Activated CD8-positive, alpha-beta memory T cell treated with anti-CD3 and anti-CD28 coated beads, Interleukin-2, amount 10 ng/mL, durations not matched to agents 7 days and 5 days (primary cell): ENCODE measurements around the gene DNAL1. TPM values are rescaled to one million over a fixed set of nuclear protein-coding genes. Genes with fewer than 3 reads are reported as not detected.
"Not testable (repeated sequence)": the region's sequence is repeated elsewhere in the genome, so short reads cannot be mapped to it uniquely, and the experiment has no call there.

ENCODE experiments used
- ATAC-seq: fragments of 150-1000 bp; cut with Tn5 transposase; one replicate; pipeline ENCODE4 v1.10.0; 2021; ENCODE audit warnings: moderate library complexity
- CTCF ChIA-PET: fragments of 350-600 bp; sonication (Branson Sonifier 250); formaldehyde crosslinking; loops from one replicate; lab custom pipeline; 2021; ENCODE audit warnings: antibody characterized with exemption; lab: Charles Lee
- DNase-seq: peaks from one replicate; pipeline ENCODE4 v3.0.0-alpha.2; 2020
- H3K27ac Mint-ChIP-seq: one replicate; pipeline ENCODE4 v1.8.0; 2021; ENCODE audit warnings: mild to moderate bottlenecking, mixed read lengths
- H3K27me3 Mint-ChIP-seq: one replicate; pipeline ENCODE4 v1.8.0; 2021; ENCODE audit warnings: mixed read lengths
- H3K36me3 Mint-ChIP-seq: one replicate; pipeline ENCODE4 v1.8.0; 2021; ENCODE audit warnings: mild to moderate bottlenecking, mixed read lengths
- H3K4me1 Mint-ChIP-seq: one replicate; pipeline ENCODE4 v1.8.0; 2021; ENCODE audit warnings: mixed read lengths
- H3K4me3 Mint-ChIP-seq: one replicate; pipeline ENCODE4 v1.8.0; 2021; ENCODE audit warnings: mild to moderate bottlenecking, moderate library complexity, mixed read lengths
- H3K9me3 Mint-ChIP-seq: one replicate; pipeline ENCODE4 v1.8.0; 2022; ENCODE audit warnings: low read depth, mixed read lengths
- total RNA-seq, 2 experiments: library from RNA; stranded (reverse); gene quantifications; one replicate each; pipeline ENCODE4 v1.2.3, GENCODE V29; 2021

DNAL1 gene
- total RNA-seq, 2 experiments from 2014 or later, result 8.8 to 9.1 TPM

GRCh38 chr14:73625706-73626105 lies 19.1 kb upstream of the DNAL1 start:
- Mint-ChIP-seq H3K4me1 (no peaks in the 10 kb centered on the region), H3K4me3 (no peak overlapping the region), H3K27me3 (peaks cover 4% of the 10 kb centered on the region), H3K36me3 (no peaks in the 10 kb centered on the region), H3K27ac (no peak overlapping the region), H3K9me3 (no peaks in the 10 kb centered on the region)
- CTCF ChIA-PET, result interaction anchor here (1.1 kb wide), 1 partner anchor 13 kb away, joined by 3 read pairs; no protein-coding TSS in a partner anchor
- DNase-seq, result no peak
- ATAC-seq, result no peak

DNA sequence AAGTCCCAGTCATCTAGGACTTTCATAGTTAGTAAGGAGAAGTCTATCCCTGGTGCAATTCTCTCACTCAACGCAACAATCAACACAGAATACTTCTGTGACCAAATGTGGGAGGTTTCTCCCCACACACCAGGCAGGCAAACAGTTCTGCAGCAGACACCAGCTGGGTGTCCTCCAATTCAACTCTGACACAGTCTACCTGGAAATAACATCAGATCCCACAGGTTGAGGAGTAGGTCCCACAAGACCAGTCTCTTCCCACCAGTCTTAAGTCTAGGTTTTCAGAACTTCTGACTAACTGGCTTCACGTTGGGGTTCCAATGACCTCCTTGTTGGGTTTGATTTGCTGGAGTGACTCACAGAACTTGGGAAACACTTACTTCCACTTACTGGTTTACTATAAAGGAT lies 17.6 kb upstream of the DNAL1 start:
- Mint-ChIP-seq H3K4me1 (no peaks in the 10 kb centered on the region), H3K27ac (no peak overlapping the region), H3K9me3 (no peaks in the 10 kb centered on the region), H3K36me3 (no peaks in the 10 kb centered on the region), H3K27me3 (peaks cover 5% of the 10 kb centered on the region), H3K4me3 (no peak overlapping the region)
- DNase-seq, result no peak
- ATAC-seq, result no peak
- CTCF ChIA-PET, result interaction anchor here (1.0 to 2.0 kb wide), 2 partner anchors 15 to 119 kb away, joined by 3 to 6 read pairs; partner anchors contain the start of gene ACOT6

- no peak overlapping the region for H3K27ac Mint-ChIP-seq
- CTCF ChIA-PET, result no interaction called here
- H3K4me3 Mint-ChIP-seq, result no peak overlapping the region
- H3K27me3 Mint-ChIP-seq, result peaks cover 11% of the 10 kb centered on the region
- ATAC-seq (no peak), DNase-seq (no peak)
- no peaks in the 10 kb centered on the region for H3K9me3 Mint-ChIP-seq
- peaks cover 5% of the 10 kb centered on the region for H3K4me1 Mint-ChIP-seq
- no peaks in the 10 kb centered on the region for H3K36me3 Mint-ChIP-seq
Observed at GRCh38 chr14:73630009-73630780, 14.6 kb upstream of the DNAL1 start.

GRCh38 chr14:73633116-73634010 lies 11.4 kb upstream of the DNAL1 start:
- Mint-ChIP-seq H3K27ac (no peak overlapping the region), H3K9me3 (no peaks in the 10 kb centered on the region), H3K36me3 (no peaks in the 10 kb centered on the region), H3K4me3 (peak overlapping the region; percentile 65), H3K4me1 (peaks cover 5% of the 10 kb centered on the region), H3K27me3 (peaks cover 16% of the 10 kb centered on the region)
- peak; percentile 70 for DNase-seq
- CTCF ChIA-PET, result interaction anchor here (0.6 to 2.8 kb wide), 28 partner anchors 8 to 461 kb away, joined by 3 to 42 read pairs (median 4); partner anchors contain the start of genes ACOT6, DNAL1, PNMA1 and RIOX1
- ATAC-seq, result peak; percentile 83

- Mint-ChIP-seq H3K36me3 (no peaks in the 10 kb centered on the region), H3K4me3 (peak overlapping the region; percentile 65), H3K27ac (no peak overlapping the region), H3K4me1 (peaks cover 5% of the 10 kb centered on the region), H3K27me3 (peaks cover 16% of the 10 kb centered on the region), H3K9me3 (no peaks in the 10 kb centered on the region)
- ATAC-seq, result peak; percentile 13
- CTCF ChIA-PET, result interaction anchor here (0.6 to 2.8 kb wide), 17 partner anchors 9 to 340 kb away, joined by 3 to 42 read pairs (median 4); partner anchors contain the start of genes ACOT6 and RIOX1
- DNase-seq, result no peak
Observed at GRCh38 chr14:73634011-73634833, 10.6 kb upstream of the DNAL1 start.

DNA sequence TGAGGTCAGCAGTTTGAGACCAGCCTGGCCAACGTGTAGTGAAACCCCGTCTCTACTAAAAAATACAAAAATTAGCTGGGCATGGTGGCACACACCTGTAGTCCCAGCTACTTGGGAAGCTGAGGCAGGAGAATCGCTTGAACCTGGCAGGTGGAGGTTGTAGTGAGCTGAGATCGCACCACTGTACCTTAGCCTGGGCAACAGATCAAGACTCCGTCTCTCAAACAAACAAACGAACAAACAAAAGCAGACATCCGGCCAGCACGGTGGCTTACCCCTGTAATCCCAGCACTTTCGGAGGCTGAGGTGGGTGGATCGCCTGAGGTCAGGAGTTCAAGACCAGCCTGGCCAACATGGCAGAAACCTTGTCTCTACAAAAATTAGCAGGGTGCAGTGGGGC lies 8.4 kb upstream of the DNAL1 start:
- H3K36me3 Mint-ChIP-seq, H3K4me1 Mint-ChIP-seq, ATAC-seq, H3K27ac Mint-ChIP-seq, CTCF ChIA-PET, H3K4me3 Mint-ChIP-seq, H3K9me3 Mint-ChIP-seq, DNase-seq: not testable (repeated sequence)
- H3K27me3 Mint-ChIP-seq, result peaks cover 12% of the 10 kb centered on the region

GRCh38 chr14:73637830-73638229 lies 7.0 kb upstream of the DNAL1 start:
- Mint-ChIP-seq H3K27me3 (peaks cover 12% of the 10 kb centered on the region), H3K27ac (no peak overlapping the region), H3K9me3 (no peaks in the 10 kb centered on the region), H3K4me1 (peaks cover 5% of the 10 kb centered on the region), H3K36me3 (no peaks in the 10 kb centered on the region), H3K4me3 (no peak overlapping the region)
- ATAC-seq (no peak), DNase-seq (no peak)
- CTCF ChIA-PET, result interaction anchor here (0.6 to 3.4 kb wide), 3 partner anchors 41 to 130 kb away, joined by 3 to 13 read pairs (median 7); partner anchors contain the start of gene ACOT2

- CTCF ChIA-PET, result interaction anchor here (0.9 kb wide), 2 partner anchors 8 to 70 kb away, joined by 3 read pairs; no protein-coding TSS in a partner anchor
- DNase-seq (no peak), ATAC-seq (no peak)
- Mint-ChIP-seq H3K4me1 (peaks cover 15% of the 10 kb centered on the region), H3K9me3 (no peaks in the 10 kb centered on the region), H3K27me3 (peaks cover 2% of the 10 kb centered on the region), H3K4me3 (no peak overlapping the region), H3K27ac (no peak overlapping the region), H3K36me3 (no peaks in the 10 kb centered on the region)
Observed at GRCh38 chr14:73640796-73641365, 3.9 kb upstream of the DNAL1 start.

GRCh38 chr14:73645248-73645610 lies 443 bp downstream of the DNAL1 start:
- Mint-ChIP-seq H3K36me3 (no peaks in the 10 kb centered on the region), H3K4me3 (peak overlapping the region; percentile 92), H3K27me3 (no peaks in the 10 kb centered on the region), H3K9me3 (no peaks in the 10 kb centered on the region), H3K27ac (peak overlapping the region; percentile 82), H3K4me1 (peaks cover 16% of the 10 kb centered on the region)
- no peak for DNase-seq
- CTCF ChIA-PET, result interaction anchor here (0.8 to 1.7 kb wide), 2 partner anchors 12 to 212 kb away, joined by 3 to 6 read pairs; no protein-coding TSS in a partner anchor
- ATAC-seq, result no peak

GRCh38 chr14:73651005-73651404 lies 6.2 kb downstream of the DNAL1 start:
- peaks cover 4% of the 10 kb centered on the region for H3K36me3 Mint-ChIP-seq
- H3K9me3 Mint-ChIP-seq, result no peaks in the 10 kb centered on the region

DNA sequence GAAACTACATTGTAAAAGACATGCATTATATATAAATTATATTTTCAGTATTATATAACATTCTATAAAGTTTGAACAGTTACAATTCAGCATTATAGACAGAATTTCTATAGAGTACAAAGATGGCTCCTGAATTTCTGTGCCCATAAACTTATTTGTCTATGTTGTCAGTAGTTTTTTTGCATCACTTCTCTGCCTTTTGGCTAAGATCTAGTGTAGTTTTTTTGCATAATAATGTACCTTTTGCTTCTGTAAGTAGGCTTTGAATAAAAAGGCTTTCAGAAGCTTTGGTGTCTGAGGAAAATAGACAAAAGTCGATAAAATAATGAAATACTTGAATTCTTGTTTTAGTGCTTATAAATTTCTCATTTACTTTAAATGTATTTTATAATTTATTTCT lies 11.1 kb downstream of the DNAL1 start:
- Mint-ChIP-seq H3K9me3 (no peaks in the 10 kb centered on the region), H3K27me3 (no peaks in the 10 kb centered on the region), H3K4me3 (no peak overlapping the region), H3K4me1 (no peaks in the 10 kb centered on the region), H3K36me3 (peaks cover 4% of the 10 kb centered on the region), H3K27ac (no peak overlapping the region)
- ATAC-seq (no peak), DNase-seq (no peak)
- CTCF ChIA-PET, result no interaction called here

More at GRCh38 chr14:73651005-73651404, 6.2 kb downstream of the DNAL1 start:
- Mint-ChIP-seq H3K4me1 (peaks cover under 1% of the 10 kb centered on the region), H3K4me3 (no peak overlapping the region), H3K27me3 (no peaks in the 10 kb centered on the region), H3K27ac (no peak overlapping the region)
- no peak for ATAC-seq
- CTCF ChIA-PET, result interaction anchor here (0.7 kb wide), 1 partner anchor 143 kb away, joined by 3 read pairs; no protein-coding TSS in a partner anchor
- DNase-seq, result no peak

DNA sequence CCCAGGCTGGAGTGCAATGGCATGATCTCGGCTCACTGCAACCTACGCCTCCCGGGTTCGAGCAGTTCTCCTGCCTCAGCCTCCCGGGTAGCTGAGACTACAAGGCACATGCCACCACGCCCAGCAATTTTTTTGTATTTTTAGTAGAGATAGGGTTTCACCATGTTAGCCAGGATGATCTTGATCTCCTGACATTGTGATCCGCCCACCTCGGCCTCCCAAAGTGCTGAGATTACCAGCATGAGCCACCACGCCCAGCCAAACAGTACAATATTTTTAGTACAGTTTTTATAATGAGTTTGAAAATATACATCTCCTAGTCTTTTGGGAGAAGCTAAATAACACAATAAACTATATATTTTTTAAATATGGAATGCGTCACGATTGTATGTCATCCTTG lies 14.4 kb downstream of the DNAL1 start:
- H3K4me1 Mint-ChIP-seq, ATAC-seq, DNase-seq, H3K36me3 Mint-ChIP-seq, H3K27ac Mint-ChIP-seq, H3K9me3 Mint-ChIP-seq, H3K27me3 Mint-ChIP-seq, H3K4me3 Mint-ChIP-seq, CTCF ChIA-PET: not testable (repeated sequence)
